IPS-18c (cell line): ENCODE measurements around the gene TMEM132C.
"Not testable (repeated sequence)": the region's sequence is repeated elsewhere in the genome, so short reads cannot be mapped to it uniquely, and the experiment has no call there.

Experiments used
- H3K4me3 ChIP-seq: 2 replicates; pipeline ENCODE4 v1.7.0; 2013; ENCODE audit warnings: low read depth, mild to moderate bottlenecking, low read length, moderate library complexity; ENCODE audit not compliant: insufficient read depth
- H3K9me3 ChIP-seq: one replicate; pipeline ENCODE4 v1.6.1; 2013; ENCODE audit warnings: mild to moderate bottlenecking, low read length, moderate library complexity; ENCODE audit not compliant: control insufficient read depth, insufficient read depth

Gene TMEM132C

GRCh38 chr12:128594521-128594920 is 327.6 kb downstream of the TMEM132C start:
- H3K4me3 ChIP-seq: no peak overlapping the region
- peaks cover 2% of the 10 kb centered on the region for H3K9me3 ChIP-seq

- Histone ChIP-seq H3K9me3 (peaks cover 2% of the 10 kb centered on the region), H3K4me3 (no peak overlapping the region)
Observed at GRCh38 chr12:128595609-128596008, 328.6 kb downstream of the TMEM132C start.

GRCh38 chr12:128600886-128601285 is 333.9 kb downstream of the TMEM132C start:
- Histone ChIP-seq H3K9me3 (no peaks in the 10 kb centered on the region), H3K4me3 (no peak overlapping the region)

GRCh38 chr12:128603573-128604115 is 336.7 kb downstream of the TMEM132C start:
- H3K4me3 ChIP-seq: no peak overlapping the region
- no peaks in the 10 kb centered on the region for H3K9me3 ChIP-seq

- not testable (repeated sequence) for H3K4me3 ChIP-seq, H3K9me3 ChIP-seq
Observed at GRCh38 chr12:128604219-128604618, 337.2 kb downstream of the TMEM132C start.

GRCh38 chr12:128606051-128606450 is 339.1 kb downstream of the TMEM132C start:
- no peak overlapping the region for H3K4me3 ChIP-seq
- H3K9me3 ChIP-seq: no peaks in the 10 kb centered on the region

GRCh38 chr12:128606538-128606937 is 339.6 kb downstream of the TMEM132C start:
- H3K4me3 ChIP-seq: no peak overlapping the region
- no peaks in the 10 kb centered on the region for H3K9me3 ChIP-seq

GRCh38 chr12:128606970-128607369 is 340.0 kb downstream of the TMEM132C start:
- Histone ChIP-seq H3K9me3 (no peaks in the 10 kb centered on the region), H3K4me3 (no peak overlapping the region)

- Histone ChIP-seq H3K4me3 (no peak overlapping the region), H3K9me3 (no peaks in the 10 kb centered on the region)
Observed at GRCh38 chr12:128607641-128608040, 340.7 kb downstream of the TMEM132C start.

GRCh38 chr12:128609861-128610260 is 342.9 kb downstream of the TMEM132C start:
- Histone ChIP-seq H3K4me3 (no peak overlapping the region), H3K9me3 (no peaks in the 10 kb centered on the region)

GRCh38 chr12:128611736-128612135 is 344.8 kb downstream of the TMEM132C start:
- H3K4me3 ChIP-seq: no peak overlapping the region
- no peaks in the 10 kb centered on the region for H3K9me3 ChIP-seq

- Histone ChIP-seq H3K9me3 (no peaks in the 10 kb centered on the region), H3K4me3 (no peak overlapping the region)
Observed at GRCh38 chr12:128612150-128612850, 345.3 kb downstream of the TMEM132C start.

- Histone ChIP-seq H3K9me3 (no peaks in the 10 kb centered on the region), H3K4me3 (no peak overlapping the region)
Observed at GRCh38 chr12:128613837-128614590, 347.0 kb downstream of the TMEM132C start.

- H3K9me3 ChIP-seq: no peaks in the 10 kb centered on the region
- no peak overlapping the region for H3K4me3 ChIP-seq
Observed at GRCh38 chr12:128617304-128617833, 350.4 kb downstream of the TMEM132C start.

- no peak overlapping the region for H3K4me3 ChIP-seq
- H3K9me3 ChIP-seq: no peaks in the 10 kb centered on the region
Observed at GRCh38 chr12:128619263-128619662, 352.3 kb downstream of the TMEM132C start.

GRCh38 chr12:128621304-128621703 is 354.3 kb downstream of the TMEM132C start:
- Histone ChIP-seq H3K9me3 (peaks cover 4% of the 10 kb centered on the region), H3K4me3 (no peak overlapping the region)

- peaks cover 4% of the 10 kb centered on the region for H3K9me3 ChIP-seq
- no peak overlapping the region for H3K4me3 ChIP-seq
Observed at GRCh38 chr12:128623748-128624147, 356.8 kb downstream of the TMEM132C start.

GRCh38 chr12:128626808-128627320 is 359.9 kb downstream of the TMEM132C start:
- H3K9me3 ChIP-seq: peaks cover 4% of the 10 kb centered on the region

More at GRCh38 chr12:128626808-128627320, 359.9 kb downstream of the TMEM132C start:
- H3K4me3 ChIP-seq: no peak overlapping the region
